GM18508 (cell line): ENCODE measurements around the gene RPL35.

Experiments used
- ATAC-seq: cut with Tn5 transposase; IDR thresholded peaks from one replicate; pipeline ENCODE4 v1.9.1; 2021; ENCODE audit warnings: moderate number of reproducible peaks; ENCODE audit not compliant: insufficient read depth, unreplicated experiment

RPL35 gene

GRCh38 chr9:124878021-124878420 is 16.3 kb upstream of the RPL35 start:
- ATAC-seq: no peak

DNA sequence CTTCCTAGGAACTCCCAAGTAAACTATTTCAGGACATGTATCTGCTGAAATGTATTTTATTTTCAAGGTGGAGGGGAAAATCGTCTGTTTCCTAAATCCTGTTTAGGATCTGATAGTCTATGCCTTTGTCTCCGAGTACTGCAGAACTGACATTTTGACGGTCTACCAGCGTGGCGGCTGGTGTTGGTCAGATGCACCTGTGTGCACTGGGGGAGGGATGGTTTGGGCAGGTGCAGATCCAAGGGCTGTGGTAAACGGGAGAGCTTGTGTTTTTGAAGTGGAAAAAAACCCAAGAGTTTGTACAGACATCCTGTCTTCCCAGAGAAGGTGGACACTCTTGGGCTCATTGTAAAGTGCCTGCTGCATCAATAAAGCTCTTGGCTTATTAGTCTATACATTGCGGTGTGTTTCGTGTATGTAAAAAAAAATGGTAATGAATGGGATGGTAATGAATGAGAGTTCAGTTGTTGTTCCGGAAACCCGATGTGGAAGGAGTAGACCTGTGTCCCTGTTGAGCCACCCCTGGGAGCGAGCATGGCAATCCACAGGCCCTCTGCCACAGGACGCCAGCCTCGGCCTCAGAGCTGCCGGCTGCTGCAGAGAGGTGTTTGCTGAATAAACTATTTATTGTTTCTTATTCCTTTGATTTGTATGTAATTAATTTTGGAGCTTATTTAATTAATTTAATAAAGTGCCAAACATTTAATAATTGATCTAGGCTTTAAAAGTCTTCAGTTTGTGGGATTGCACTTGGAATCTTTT is 15.4 kb upstream of the RPL35 start:
- ATAC-seq: no peak

DNA sequence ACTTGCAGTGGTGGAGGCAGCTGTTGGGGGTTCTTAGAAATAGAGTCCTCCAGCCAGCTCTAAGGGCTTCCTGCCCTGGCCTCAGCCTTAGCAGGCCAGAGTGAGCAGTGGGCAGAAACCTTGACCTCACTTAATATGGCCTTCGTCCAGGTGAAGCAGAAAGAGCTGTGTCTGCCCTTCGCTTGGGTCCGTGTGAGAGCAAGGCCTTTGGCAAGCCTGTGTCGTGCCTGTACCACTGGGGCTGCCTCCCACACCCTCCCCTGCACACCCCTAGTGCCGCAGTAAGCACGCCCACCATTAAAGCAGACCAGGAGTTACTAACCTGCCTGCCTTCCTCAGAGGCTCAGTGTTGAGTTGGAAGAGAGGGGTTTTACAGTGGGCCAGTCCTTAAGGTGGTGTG is 13.7 kb upstream of the RPL35 start:
- ATAC-seq: no peak

DNA sequence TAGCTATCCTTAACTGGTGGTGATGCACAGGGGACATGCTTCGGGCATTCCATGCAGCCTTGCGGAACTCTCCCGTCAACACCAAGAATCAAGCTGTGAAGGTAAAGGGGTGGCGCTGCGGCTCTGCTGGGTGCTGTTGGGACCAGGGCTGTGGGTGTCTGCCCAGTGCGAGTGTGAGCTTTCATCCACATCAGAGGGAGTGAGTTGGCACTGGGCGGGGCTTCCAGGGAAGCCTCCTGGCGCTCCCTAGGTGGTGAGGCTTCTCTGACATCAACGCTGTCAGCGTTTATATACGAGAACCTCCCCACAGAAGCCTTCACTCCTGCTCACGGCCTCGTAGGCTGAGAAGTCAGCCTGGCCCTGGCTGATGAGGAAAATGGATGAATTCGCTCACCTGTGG is 11.9 kb upstream of the RPL35 start:
- ATAC-seq: no peak

DNA sequence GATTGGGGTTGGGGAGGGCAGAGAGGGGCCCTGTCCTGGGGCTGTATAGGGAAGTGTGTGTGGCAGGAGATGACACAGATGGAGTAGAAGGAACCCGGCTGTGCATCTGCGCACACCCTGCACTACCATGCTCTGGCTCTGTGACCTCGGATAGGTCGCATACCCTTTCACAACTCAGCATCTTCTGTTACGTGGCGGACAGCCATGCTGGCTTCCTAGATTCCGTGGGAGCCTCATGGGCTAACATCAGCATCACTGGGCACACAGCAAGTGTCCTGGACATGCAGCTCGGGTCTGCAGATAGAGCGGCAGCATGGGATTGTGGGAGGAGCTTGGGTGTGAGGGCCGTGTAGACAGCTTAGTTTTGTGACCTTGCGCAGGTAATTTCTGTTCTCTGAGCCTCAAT is 9.4 kb upstream of the RPL35 start:
- no peak for ATAC-seq

DNA sequence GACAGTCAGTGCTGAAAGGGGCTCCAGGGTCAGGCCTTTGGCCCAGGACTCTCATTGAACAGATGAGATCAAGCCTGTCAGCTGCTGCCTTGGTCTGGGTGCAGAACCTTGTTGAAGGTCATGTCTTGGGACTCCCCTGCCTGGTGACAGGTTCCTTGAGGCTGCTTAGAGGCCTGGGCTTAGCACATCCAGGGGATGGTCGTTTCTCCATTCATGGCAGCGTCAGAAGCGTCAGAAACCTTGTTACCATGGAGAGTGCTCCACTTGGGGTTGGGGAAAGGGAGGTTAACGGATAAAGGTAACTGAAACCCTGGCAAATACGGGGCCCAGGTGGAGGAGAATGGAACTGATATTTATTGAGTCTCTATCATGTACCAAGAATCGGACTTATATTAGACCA is 9.0 kb upstream of the RPL35 start:
- no peak for ATAC-seq

GRCh38 chr9:124869986-124870560 is 8.3 kb upstream of the RPL35 start:
- ATAC-seq: peak; percentile 26

DNA sequence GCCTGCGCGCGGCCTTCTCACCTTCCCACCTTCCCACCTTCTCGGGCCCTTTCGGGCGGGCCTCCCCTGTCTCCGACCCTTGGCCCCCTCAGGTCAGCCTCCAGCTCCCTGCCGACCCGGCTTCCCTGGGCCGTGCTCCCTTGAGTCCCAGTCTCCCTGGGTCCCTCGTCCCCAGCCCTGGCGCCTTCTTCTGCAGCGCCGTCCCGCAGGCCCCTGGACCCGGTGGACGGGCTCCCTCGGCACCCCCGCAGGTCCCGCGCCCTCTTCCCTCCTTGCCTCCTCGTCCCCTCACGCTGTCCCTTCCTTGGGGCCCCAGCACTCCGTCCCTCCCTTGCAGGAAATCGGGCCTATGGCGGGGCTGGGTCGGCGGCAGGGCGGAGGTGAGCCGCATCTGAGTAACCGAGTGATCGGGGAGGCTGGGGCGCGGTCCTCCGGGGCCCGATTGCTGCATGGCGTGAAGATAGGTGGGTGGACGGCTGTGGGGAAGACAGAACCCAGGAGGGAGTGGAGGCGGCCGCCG is 7.8 kb upstream of the RPL35 start:
- ATAC-seq: no peak

DNA sequence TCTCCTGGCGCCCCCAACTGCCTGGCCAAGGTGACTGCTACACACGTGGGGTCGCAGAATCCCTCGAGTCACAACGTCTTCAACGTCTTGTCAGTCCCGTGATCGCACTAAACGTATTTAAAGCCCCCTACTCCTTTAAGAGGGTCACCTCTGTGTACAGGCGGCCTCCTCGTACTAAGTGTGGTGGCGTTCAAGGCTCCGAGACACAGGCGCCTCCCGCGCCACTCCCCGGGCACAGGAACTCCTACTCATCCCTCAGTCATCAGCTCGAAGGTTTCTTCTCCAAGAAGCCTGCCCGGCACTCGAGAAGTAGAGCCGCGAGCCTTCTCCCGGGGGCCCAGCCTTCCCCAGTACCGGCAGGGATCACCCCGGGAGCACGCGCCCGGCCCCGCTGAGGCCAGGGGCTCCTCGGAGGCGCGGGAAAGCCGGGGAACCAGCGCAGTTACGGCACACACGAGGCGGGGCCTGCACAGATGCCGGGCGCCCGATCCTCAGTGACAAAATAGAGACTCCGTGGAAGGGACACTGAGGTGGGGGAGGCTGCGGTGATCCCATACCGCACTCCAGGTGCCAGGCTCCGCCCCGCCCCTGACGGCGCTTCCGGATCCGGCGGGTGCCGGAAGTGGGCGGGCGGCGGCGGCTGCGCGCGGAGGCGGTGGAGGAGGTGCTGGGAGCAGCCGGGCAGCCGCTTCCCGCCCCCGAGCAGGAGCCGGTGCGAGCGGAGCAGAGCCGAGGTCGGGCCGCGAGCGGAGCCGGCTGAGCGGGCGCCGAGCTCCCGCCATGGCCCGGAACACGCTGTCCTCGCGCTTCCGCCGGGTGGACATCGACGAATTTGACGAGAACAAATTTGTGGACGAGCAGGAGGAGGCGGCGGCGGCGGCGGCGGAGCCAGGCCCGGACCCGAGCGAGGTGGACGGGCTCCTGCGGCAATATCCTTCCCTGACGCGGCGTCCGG is 7.0 kb upstream of the RPL35 start:
- no peak for ATAC-seq

DNA sequence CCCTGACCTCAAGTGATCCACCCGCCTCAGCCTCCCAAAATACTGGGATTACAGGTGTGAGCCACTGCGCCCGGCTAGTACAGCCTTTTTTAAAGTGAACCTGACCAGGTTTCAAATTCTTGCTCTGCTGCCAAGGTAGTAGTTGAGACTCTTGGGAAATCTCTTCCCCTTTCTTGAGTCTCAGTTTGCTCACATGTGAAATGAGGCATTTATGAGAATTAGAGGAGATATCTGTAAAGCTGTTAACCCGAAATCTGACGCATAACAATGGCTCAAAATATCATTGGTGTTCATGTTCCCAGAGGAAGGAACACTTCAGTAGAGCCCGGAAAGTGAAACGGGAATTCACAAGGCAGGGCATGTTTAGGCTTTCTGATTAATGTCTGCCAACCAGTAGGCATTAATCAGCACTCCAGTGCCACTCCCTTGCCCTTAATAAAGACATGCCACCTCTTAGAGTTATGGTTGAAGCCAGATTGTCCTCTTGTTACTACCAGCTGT is 1.7 kb upstream of the RPL35 start:
- no peak for ATAC-seq

DNA sequence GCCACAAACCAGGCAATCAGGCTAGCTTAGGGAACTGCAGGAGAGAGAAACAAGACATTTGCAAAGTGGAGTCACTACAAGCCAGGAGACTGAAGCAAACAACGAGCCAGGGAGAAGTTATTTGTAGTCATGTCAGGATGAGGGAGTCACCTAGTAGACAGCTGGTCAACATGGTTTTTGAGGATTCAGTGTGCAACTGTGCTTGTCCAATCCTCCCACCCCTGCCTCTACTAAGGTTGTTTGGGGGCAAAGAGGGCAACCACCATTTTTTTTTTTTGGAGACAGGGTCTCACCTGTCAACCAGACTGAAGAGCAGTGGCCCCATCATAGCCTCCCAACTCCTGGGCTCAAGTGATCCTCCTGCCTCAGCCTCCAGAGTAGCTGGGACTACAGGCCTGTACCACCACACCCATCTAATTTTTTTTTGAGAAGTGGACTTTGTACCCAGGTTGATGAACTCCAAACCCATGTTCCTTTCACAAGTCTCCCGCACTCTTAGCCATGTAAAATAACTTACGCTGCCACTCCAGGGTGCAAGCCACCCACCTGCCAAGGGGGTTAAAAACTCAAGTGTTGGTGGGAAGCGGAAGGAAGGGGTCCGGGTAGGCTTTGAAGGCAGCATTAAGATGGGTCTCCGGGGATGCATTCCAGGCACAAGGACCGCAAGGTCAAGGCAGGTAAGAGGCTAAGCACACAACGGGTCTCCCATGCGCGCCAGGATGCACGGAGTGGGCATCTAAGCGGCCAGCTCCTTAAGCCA is 995 bp downstream of the RPL35 start:
- ATAC-seq: no peak

DNA sequence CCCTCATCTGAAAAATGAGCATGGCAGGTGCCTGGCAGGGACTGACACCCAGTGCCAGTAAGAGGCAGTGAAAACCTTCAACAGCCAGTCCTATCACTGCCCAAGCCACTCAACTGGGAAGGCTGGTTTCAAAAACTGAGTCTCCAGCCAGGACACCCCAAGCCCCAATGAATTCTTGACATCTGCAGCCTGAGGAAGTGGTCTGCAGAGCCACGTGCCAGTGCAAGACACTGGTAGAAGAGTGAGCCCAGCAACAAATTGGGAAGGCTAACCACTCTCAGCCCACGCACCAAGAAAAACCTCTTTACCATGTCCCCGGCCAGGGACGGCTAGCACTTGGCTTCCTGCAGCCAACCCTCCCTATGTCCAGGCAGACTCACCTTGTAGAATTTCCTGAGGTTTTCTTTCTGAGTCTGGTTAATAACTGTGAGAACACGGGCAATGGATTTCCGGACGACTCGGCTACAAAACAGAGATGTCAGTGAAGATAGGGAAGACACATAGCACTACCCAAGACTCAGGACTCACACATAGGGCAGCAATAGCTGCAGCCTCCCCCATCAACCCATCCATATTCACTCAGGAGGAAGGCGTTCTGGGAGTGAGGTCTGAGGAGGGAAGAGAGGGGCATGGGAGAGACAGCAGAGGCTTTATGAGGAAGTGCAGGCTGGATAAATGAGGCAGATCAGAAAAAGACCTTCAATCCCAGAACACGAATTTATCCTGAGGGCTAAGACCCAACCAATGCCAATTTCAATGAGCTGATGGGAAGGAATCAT is 1.8 kb downstream of the RPL35 start:
- ATAC-seq: no peak

DNA sequence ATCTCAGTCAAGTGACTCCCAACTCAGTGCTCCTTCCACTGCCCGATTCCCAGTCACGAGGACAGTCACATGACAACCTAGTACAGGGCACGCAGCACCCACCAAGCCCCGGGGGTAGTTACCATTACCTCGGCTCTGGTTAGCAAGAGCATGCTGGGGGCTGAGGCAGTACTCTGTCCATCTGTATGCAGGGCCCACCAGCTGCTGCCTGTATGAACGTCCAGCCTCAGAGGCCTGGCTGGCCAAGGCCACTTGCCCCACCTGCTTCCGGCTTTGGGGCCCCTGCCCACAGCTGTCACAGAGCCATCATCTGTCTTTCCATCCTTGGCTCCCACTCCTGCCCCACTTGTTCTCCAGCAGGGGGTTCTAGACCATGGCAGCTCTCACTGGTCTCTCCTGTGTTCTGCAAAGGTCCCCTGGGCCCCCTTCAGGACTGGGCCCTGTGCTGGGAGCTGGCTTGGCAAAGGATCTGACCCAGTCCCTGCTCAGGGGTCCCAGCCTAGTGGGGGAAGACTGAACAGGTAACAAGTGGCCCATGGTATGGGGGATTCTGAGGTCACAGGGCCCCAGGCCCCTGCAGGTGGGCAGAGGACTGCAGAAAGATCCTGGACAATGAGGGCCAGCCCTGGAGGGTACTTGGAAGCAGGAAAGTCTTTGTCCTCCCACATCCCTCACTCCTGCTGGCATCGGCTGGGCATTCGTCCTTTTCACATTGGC is 3.3 kb downstream of the RPL35 start:
- ATAC-seq: no peak

- ATAC-seq: no peak
Observed at GRCh38 chr9:124857533-124858162, 4.1 kb downstream of the RPL35 start.

DNA sequence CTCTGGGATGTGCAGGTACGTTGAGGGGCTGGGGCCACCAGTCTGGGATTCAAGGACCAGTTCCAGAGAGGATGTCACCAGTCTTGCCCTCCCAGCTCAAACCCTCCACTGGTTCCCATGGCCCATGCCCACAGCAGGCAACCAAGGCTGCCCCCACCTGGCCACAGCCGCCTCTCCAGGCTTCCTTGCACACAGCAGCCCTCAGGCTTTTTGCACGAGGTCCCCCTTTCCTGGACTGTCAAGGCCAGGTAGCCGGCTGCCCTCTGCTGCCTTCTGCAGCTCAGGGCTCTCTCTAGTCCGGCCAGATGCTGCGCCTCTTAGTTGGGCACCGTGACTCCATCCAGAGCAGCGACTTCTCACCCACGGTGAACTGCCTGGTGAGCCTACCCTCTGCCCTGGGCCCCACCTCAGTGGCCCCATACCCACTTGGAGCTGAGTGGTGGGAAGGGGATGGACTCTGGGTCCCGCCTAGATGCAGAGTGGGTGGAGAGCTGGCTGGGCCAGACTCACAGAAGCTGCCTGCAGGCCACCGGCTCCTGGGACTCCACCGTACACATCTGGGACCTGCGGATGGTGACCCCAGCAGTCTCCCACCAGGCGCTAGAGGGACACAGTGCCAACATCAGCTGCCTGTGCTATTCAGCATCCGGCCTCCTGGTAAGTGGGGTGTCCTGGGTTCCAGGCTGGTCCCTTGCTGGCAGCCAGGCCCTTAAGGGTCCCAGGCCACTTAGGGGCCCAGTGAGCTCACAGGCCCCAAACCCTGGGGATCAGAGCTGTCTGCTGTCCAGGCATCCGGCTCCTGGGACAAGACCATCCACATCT is 5.6 kb downstream of the RPL35 start:
- no peak for ATAC-seq

GRCh38 chr9:124855566-124855943 is 6.2 kb downstream of the RPL35 start:
- ATAC-seq: no peak

DNA sequence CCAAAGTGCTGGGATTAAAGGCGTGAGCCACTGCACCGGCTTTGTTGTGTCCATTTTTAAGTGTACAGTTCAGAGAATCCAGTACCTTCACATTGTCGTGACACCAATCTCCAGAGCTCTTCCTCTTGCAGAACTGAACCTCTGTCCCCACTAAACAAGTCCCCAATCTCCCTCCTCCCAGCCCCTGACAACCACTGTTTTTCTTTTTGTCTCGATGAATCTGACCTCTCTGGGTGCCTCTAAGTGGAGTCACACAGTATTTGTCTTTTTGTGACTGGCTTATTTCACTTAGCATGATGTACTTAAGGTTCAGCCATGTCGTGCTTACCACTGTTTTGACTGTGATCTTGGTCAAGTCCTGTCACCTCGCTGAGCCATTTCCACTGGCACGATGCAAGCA is 6.9 kb downstream of the RPL35 start:
- no peak for ATAC-seq
